Colonic mucosa (tissue), 4 donors: Measurements from ENCODE around the gene NINL. TPM values are rescaled to one million over a fixed set of nuclear protein-coding genes. Genes with fewer than 3 reads are reported as not detected.

ENCODE experiments used
- DNase-seq: peaks from one replicate; pipeline ENCODE4 v3.0.0-alpha.2; 2020
- H3K27ac ChIP-seq: fragments of 200-600 bp; one replicate; pipeline ENCODE4 v1.8.0; 2021
- H3K27me3 ChIP-seq: fragments of 200-600 bp; one replicate; pipeline ENCODE4 v1.8.0; 2021
- H3K36me3 ChIP-seq: fragments of 200-600 bp; one replicate; pipeline ENCODE4 v1.8.0; 2021
- H3K4me1 ChIP-seq: fragments of 200-600 bp; one replicate; pipeline ENCODE4 v1.8.0; 2021; ENCODE audit warnings: mild to moderate bottlenecking
- H3K4me3 ChIP-seq: fragments of 200-600 bp; one replicate; pipeline ENCODE4 v1.8.0; 2021
- H3K9ac ChIP-seq, 2 donors: one replicate each; pipeline ENCODE4 v1.7.0; 2013; ENCODE audit warnings: control low read depth in 2 of 2, low read depth in 2 of 2, low read length in 2 of 2
- H3K9me3 ChIP-seq: fragments of 200-600 bp; one replicate; pipeline ENCODE4 v1.8.0; 2021
- intact Hi-C: fragments of 100-400 bp; cut with DNase I; formaldehyde crosslinking; loops from one replicate; pipeline ENCODE4 v1.14.1; 2022
- total RNA-seq, 2 donors: library from RNA; stranded (reverse); fragmentation: NEBNext Ultra II Directional in 1 of 2; extraction: Animal tissue kit (Norgen Biotek cat#: 25700) in 1 of 2; gene quantifications; one replicate each; pipeline ENCODE4 v1.2.1, GENCODE V29; 2021
- TF ChIP-seq, protein P1 (sequence below): fragments of 200-600 bp; IDR thresholded peaks from one replicate; pipeline ENCODE4 v1.8.0; 2022; ENCODE audit warnings: antibody characterized with exemption, mild to moderate bottlenecking
- donor health status: healthy.
- donor health status: DM: no; HTN: no; CAD: no.
- donor health status: DM: no; HTN: no; CAD: no.

The NINL gene
- total RNA-seq, 2 donors from 2014 or later, result 3.4 to 5.3 TPM

DNA sequence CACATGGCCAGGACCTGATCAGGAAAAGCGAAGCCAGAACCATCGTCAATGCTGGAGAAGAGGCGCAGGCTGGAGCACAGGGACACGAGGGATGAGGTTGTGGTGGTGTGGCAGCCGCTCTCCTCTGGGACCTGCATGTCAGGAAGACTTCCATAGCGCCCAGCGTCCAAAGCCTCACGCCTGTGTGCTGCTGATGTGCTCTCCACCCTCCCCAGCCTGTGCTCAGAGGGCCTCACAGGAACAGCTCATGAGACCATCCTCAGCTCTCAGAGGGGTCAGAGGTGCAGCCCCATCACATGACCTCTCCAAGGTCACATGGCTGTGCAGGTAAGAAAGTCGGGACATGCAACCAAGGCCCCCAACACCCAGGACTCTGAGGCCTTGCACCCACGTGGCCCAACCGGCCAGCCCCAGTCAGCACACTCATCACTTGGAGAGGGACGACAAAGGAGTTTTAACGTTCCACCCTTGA lies 84.4 kb downstream of the NINL start:
- no peak overlapping the region for H3K9ac ChIP-seq
- no peak overlapping the region for H3K4me3 ChIP-seq
- no peak overlapping the region for H3K27ac ChIP-seq
- TF ChIP-seq, protein P1, sequence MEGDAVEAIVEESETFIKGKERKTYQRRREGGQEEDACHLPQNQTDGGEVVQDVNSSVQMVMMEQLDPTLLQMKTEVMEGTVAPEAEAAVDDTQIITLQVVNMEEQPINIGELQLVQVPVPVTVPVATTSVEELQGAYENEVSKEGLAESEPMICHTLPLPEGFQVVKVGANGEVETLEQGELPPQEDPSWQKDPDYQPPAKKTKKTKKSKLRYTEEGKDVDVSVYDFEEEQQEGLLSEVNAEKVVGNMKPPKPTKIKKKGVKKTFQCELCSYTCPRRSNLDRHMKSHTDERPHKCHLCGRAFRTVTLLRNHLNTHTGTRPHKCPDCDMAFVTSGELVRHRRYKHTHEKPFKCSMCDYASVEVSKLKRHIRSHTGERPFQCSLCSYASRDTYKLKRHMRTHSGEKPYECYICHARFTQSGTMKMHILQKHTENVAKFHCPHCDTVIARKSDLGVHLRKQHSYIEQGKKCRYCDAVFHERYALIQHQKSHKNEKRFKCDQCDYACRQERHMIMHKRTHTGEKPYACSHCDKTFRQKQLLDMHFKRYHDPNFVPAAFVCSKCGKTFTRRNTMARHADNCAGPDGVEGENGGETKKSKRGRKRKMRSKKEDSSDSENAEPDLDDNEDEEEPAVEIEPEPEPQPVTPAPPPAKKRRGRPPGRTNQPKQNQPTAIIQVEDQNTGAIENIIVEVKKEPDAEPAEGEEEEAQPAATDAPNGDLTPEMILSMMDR, result no peak
- H3K4me1 ChIP-seq, result no peaks in the 10 kb centered on the region
- no peaks in the 10 kb centered on the region for H3K27me3 ChIP-seq
- DNase-seq, result no peak
- H3K36me3 ChIP-seq, result no peaks in the 10 kb centered on the region
- intact Hi-C loops, result no loop called here
- no peaks in the 10 kb centered on the region for H3K9me3 ChIP-seq

DNA sequence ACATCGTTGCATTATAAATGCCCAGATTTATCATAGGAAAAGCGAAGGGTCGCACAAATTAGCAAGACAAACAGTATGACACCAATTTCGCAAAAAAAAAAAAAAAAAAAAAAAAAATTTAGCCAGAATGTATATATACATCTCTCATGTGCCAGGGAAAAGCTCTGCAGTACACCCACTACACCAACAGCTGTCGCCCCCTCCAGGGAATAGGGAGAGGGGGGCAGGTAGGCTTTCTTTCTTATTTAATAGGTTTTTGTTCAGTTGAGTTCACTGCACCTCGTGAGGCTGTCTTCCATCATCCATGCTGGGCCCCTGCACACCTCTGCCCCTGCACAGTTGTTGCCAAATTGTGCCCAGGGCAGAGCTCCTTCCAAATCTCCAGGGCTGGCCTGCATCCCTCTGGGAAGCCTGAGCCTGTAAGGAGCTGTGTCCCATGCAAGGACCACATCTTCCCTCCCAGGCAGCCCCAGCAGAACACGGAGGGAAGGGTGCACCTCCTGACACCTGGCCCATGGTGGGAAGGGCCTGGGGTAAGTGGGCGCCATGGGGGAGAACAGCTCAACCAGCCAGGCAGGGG lies 85.4 kb downstream of the NINL start:
- H3K27me3 ChIP-seq, result no peaks in the 10 kb centered on the region
- DNase-seq, result no peak
- no peaks in the 10 kb centered on the region for H3K9me3 ChIP-seq
- no peak overlapping the region for H3K9ac ChIP-seq
- no peak overlapping the region for H3K27ac ChIP-seq
- intact Hi-C loops, result no loop called here
- H3K4me3 ChIP-seq, result no peak overlapping the region
- H3K4me1 ChIP-seq, result no peaks in the 10 kb centered on the region
- H3K36me3 ChIP-seq, result no peaks in the 10 kb centered on the region
- TF ChIP-seq, protein P1, result no peak

DNA sequence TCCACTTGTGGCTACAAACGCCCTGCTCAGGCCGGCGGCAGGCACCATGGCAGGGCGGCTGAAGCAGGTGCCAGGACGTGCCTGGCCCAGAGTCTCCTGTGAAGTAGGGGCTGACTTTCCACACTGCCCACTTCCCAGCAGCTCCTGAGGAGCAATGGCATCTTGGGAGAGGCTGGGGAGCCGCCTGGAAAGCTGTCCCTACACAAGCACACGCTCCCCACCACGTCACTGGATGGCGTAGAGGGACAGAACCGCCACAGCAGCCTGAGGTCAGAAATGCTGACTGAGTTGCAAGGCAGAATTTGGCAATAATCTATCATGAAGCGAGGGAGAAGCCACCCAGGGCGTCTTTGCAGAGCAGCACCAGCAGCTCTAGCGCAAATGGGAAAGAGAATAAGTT lies 86.3 kb downstream of the NINL start:
- Histone ChIP-seq H3K27ac (no peak overlapping the region), H3K27me3 (no peaks in the 10 kb centered on the region), H3K36me3 (no peaks in the 10 kb centered on the region), H3K4me1 (no peaks in the 10 kb centered on the region), H3K9ac (no peak overlapping the region), H3K9me3 (no peaks in the 10 kb centered on the region), H3K4me3 (no peak overlapping the region)
- intact Hi-C loops, result no loop called here
- TF ChIP-seq, protein P1, result no peak
- no peak for DNase-seq

DNA sequence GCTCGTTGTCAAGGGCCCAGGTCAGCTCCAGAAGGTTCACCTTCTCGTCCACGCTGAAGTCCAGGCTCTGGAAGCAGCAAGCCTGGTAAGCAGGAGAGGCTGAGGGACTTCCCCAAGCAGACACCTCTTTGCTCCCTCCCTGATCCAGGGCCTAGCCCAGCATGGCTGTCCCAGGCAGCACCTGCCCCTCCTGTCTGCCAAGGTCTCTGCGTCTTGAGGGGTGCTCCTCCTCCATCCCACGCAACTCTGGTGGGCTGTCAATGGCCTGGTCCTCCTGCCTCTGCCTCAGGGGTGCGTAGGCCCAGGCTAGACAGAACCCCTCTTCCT lies 87.1 kb downstream of the NINL start:
- H3K9me3 ChIP-seq, result no peaks in the 10 kb centered on the region
- no peak overlapping the region for H3K9ac ChIP-seq
- H3K36me3 ChIP-seq, result no peaks in the 10 kb centered on the region
- H3K4me1 ChIP-seq, result no peaks in the 10 kb centered on the region
- no peak for DNase-seq
- no peak overlapping the region for H3K27ac ChIP-seq
- H3K27me3 ChIP-seq, result no peaks in the 10 kb centered on the region
- TF ChIP-seq, protein P1, result no peak
- no peak overlapping the region for H3K4me3 ChIP-seq
- intact Hi-C loops, result no loop called here

DNA sequence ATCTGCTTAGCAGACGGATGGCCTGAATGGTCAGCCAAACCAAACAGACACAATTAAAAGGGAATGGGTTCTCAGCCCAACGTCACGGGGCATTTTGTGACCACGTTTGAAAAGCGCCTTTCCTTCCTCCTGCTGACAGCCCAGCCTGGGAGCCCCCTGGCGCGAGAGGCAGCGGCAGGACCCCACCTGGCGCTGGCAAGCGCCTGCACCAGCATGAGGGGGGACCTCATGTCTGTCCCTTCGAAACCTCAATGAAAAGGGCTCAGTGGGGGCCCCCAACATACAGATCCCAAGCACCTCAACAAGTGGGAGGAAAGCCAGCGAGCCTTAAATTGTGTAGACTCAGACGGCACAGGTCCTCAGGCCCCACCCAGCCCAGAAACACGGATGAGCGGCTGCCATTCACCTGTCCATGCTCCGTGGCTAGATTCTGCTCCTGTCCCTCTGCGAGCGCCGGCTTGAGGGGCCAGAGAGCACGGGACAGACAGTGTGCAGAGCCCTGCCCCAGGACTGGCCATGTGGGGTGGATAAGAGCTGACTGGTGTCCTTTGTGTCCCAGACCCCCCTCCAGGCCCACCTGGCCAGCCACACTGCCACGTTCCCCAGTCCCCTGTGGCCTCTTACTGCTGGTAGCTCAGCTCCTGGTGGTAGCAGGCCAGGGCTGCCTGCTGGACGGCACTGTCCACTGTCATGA lies 87.6 kb downstream of the NINL start:
- H3K4me3 ChIP-seq, result no peak overlapping the region
- no peak overlapping the region for H3K9ac ChIP-seq
- no peaks in the 10 kb centered on the region for H3K4me1 ChIP-seq
- no peaks in the 10 kb centered on the region for H3K36me3 ChIP-seq
- intact Hi-C loops, result no loop called here
- H3K27ac ChIP-seq, result no peak overlapping the region
- H3K9me3 ChIP-seq, result no peaks in the 10 kb centered on the region
- TF ChIP-seq, protein P1, result no peak
- no peaks in the 10 kb centered on the region for H3K27me3 ChIP-seq
- no peak for DNase-seq
